Cardiac septum (tissue), 1 donor: ENCODE results near the gene CCDC81. TPM values are rescaled to one million over a fixed set of nuclear protein-coding genes. Genes with fewer than 3 reads are reported as not detected.
"Not testable (repeated sequence)": the region's sequence is repeated elsewhere in the genome, so short reads cannot be mapped to it uniquely, and the experiment has no call there.

Experiments used
- DNase-seq: peaks from one replicate; pipeline ENCODE4 v3.0.0-alpha.2; 2020; ENCODE audit warnings: low spot score
- intact Hi-C: fragments of 100-400 bp; cut with DNase I; formaldehyde crosslinking; loops from one replicate; pipeline ENCODE4 v1.14.0; 2022
- total RNA-seq: library from RNA; stranded (reverse); fragmentation: NEBNext Ultra II Directional; extraction: Animal tissue kit (Norgen Biotek cat#: 25700); gene quantifications from one replicate; pipeline ENCODE4 v1.2.1, GENCODE V29; 2021
- donor health status: DM: no; HTN: no; CAD: no.

Gene CCDC81
- total RNA-seq, 1 donor from 2014 or later, result 0.59 TPM

- DNase-seq, result no peak
- intact Hi-C loops, result no loop called here
Measured at GRCh38 chr11:86383041-86383955, 8.6 kb downstream of the CCDC81 start.

- no peak for DNase-seq
- intact Hi-C loops, result no loop called here
Measured at GRCh38 chr11:86386283-86386682, 11.6 kb downstream of the CCDC81 start.

GRCh38 chr11:86386746-86387145 is 12.1 kb downstream of the CCDC81 start:
- no peak for DNase-seq
- intact Hi-C loops, result no loop called here

- no peak for DNase-seq
- intact Hi-C loops, result no loop called here
Measured at GRCh38 chr11:86388198-86388597, 13.5 kb downstream of the CCDC81 start.

GRCh38 chr11:86390487-86390886 is 15.8 kb downstream of the CCDC81 start:
- no peak for DNase-seq
- intact Hi-C loops, result no loop called here

- intact Hi-C loops, result no loop called here
- no peak for DNase-seq
Measured at GRCh38 chr11:86395061-86395551, 20.4 kb downstream of the CCDC81 start.

- intact Hi-C loops, result no loop called here
- DNase-seq, result no peak
Measured at GRCh38 chr11:86396396-86396795, 21.7 kb downstream of the CCDC81 start.

- no peak for DNase-seq
- intact Hi-C loops, result no loop called here
Measured at GRCh38 chr11:86397351-86397750, 22.7 kb downstream of the CCDC81 start.

GRCh38 chr11:86398106-86398505 is 23.4 kb downstream of the CCDC81 start:
- intact Hi-C loops, result no loop called here
- no peak for DNase-seq

- intact Hi-C loops, result no loop called here
- DNase-seq, result no peak
Measured at GRCh38 chr11:86403458-86403857, 28.8 kb downstream of the CCDC81 start.

GRCh38 chr11:86408845-86409244 is 34.2 kb downstream of the CCDC81 start:
- DNase-seq, result no peak

GRCh38 chr11:86414032-86414431 is 39.3 kb downstream of the CCDC81 start:
- intact Hi-C loops, result no loop called here

More at GRCh38 chr11:86408845-86409244, 34.2 kb downstream of the CCDC81 start:
- intact Hi-C loops, result no loop called here

GRCh38 chr11:86415026-86415425 is 40.3 kb downstream of the CCDC81 start:
- intact Hi-C loops, result no loop called here
- no peak for DNase-seq

More at GRCh38 chr11:86414032-86414431, 39.3 kb downstream of the CCDC81 start:
- no peak for DNase-seq

- intact Hi-C loops, result no loop called here
- no peak for DNase-seq
Measured at GRCh38 chr11:86416494-86416893, 41.8 kb downstream of the CCDC81 start.

- DNase-seq, intact Hi-C loops: not testable (repeated sequence)
Measured at GRCh38 chr11:86416951-86417350, 42.3 kb downstream of the CCDC81 start.

GRCh38 chr11:86418106-86418505 is 43.4 kb downstream of the CCDC81 start:
- intact Hi-C loops, result no loop called here
- no peak for DNase-seq

GRCh38 chr11:86418513-86418912 is 43.8 kb downstream of the CCDC81 start:
- intact Hi-C loops, result no loop called here
- DNase-seq, result no peak

- intact Hi-C loops, result no loop called here
- DNase-seq, result no peak
Measured at GRCh38 chr11:86418917-86419316, 44.2 kb downstream of the CCDC81 start.

- intact Hi-C loops, result no loop called here
- DNase-seq, result no peak
Measured at GRCh38 chr11:86421946-86422345, 47.3 kb downstream of the CCDC81 start.

- intact Hi-C loops, result no loop called here
Measured at GRCh38 chr11:86422371-86422770, 47.7 kb downstream of the CCDC81 start.

GRCh38 chr11:86423488-86423887 is 48.8 kb downstream of the CCDC81 start:
- DNase-seq, intact Hi-C loops: not testable (repeated sequence)

More at GRCh38 chr11:86422371-86422770, 47.7 kb downstream of the CCDC81 start:
- DNase-seq, result no peak
